HCT116 (cell line): Measurements from ENCODE around the gene U2AF2. TPM values are rescaled to one million over a fixed set of nuclear protein-coding genes. Genes with fewer than 3 reads are reported as not detected.

Source experiments
- ATAC-seq: fragments of 200-7000 bp; cut with Tn5 transposase; 2 replicates; pipeline ENCODE4 v1.9.1; 2020; ENCODE audit warnings: mild to moderate bottlenecking, moderate library complexity
- BruUV-seq: library from RNA; stranded (reverse); fragments of 400-500 nt; replicated peaks from 2 replicates; lab custom pipeline; 2021; lab: Mats Ljungman, UMichigan
- CTCF ChIA-PET: fragments of 300-600 bp; sonication (Branson Sonifier 250); formaldehyde crosslinking; loops from one replicate; lab custom pipeline; 2021; ENCODE audit warnings: antibody characterized with exemption; lab: Charles Lee
- POLR2A ChIA-PET: fragments of 300-600, 350-600 bp; sonication (Branson Sonifier 250); formaldehyde crosslinking; loops from one replicate; lab custom pipeline; 2021; ENCODE audit warnings: antibody characterized with exemption; lab: Charles Lee
- RAD21 ChIA-PET, 2 experiments: fragments of 300-600 bp; sonication (Branson Sonifier 250); formaldehyde crosslinking; loops; one replicate each; lab custom pipeline; 2023; ENCODE audit warnings: low total read pairs in 2 of 2; ENCODE audit not compliant: uncharacterized antibody in 2 of 2, unreplicated experiment in 2 of 2, low non-redundant PET in 1 of 2; lab: Charles Lee
- DNase-seq: peaks from one replicate; pipeline ENCODE4 v3.0.0-alpha.2; 2010; ENCODE audit warnings: low read depth, low spot score
- H2AFZ ChIP-seq: fragments of 200-600 bp; shearing (Covaris generic), sonication (generic); 2 replicates; pipeline ENCODE4 v1.6.1; 2017; ENCODE audit warnings: low read depth, mixed run types, mixed read lengths, antibody characterized with exemption, low read length; ENCODE audit not compliant: poor library complexity, severe bottlenecking
- H3K27ac ChIP-seq: 2 replicates; pipeline ENCODE4 v1.5.1; 2012; ENCODE audit warnings: low read depth, low read length
- H3K27me3 ChIP-seq: fragments of 200-600 bp; sonication (generic); 2 replicates; pipeline ENCODE4 v1.6.1; 2016; ENCODE audit warnings: mixed run types, low read length, mixed read lengths; ENCODE audit not compliant: insufficient read depth
- H3K36me3 ChIP-seq, 2 experiments: fragments of 200-500 bp in 1 of 2; fragments of 200-600 bp in 1 of 2; sonication (Bioruptor generic) in 1 of 2; sonication (generic) in 1 of 2; 2 replicates each; pipeline versions ENCODE4 v1.5.1 to v1.6.1; 2014 to 2016; ENCODE audit warnings: low read length in 2 of 2, inconsistent platforms in 1 of 2, mixed read lengths in 1 of 2, mixed run types in 1 of 2; ENCODE audit not compliant: insufficient read depth in 2 of 2, control insufficient read depth in 1 of 2
- H3K4me1 ChIP-seq, 2 experiments: fragments of 200-600 bp in 1 of 2; sonication (generic) in 1 of 2; 2 replicates each; pipeline versions ENCODE4 v1.5.1 to v1.6.1; 2012 to 2017; ENCODE audit warnings: low read length in 2 of 2, inconsistent platforms in 1 of 2, mild to moderate bottlenecking in 1 of 2, mixed read lengths in 1 of 2, mixed run types in 1 of 2, moderate library complexity in 1 of 2; ENCODE audit not compliant: insufficient read depth in 2 of 2, control insufficient read depth in 1 of 2
- H3K4me2 ChIP-seq: fragments of 200-600 bp; sonication (generic); 2 replicates; pipeline ENCODE4 v1.6.1; 2017; ENCODE audit warnings: mixed run types, low read length, mixed read lengths
- H3K4me3 ChIP-seq, 2 experiments: fragments of 200-600 bp in 1 of 2; sonication (generic) in 1 of 2; replicated peaks in 1 of 2; 2 replicates each; pipeline ENCODE4 v1.5.1; 2011 to 2016; ENCODE audit warnings: low read length in 2 of 2, control low read depth in 1 of 2, low read depth in 1 of 2, mild to moderate bottlenecking in 1 of 2, mixed read lengths in 1 of 2, mixed run types in 1 of 2
- H3K79me2 ChIP-seq: fragments of 200-600 bp; sonication (generic); 2 replicates; pipeline ENCODE4 v1.6.1; 2017; ENCODE audit warnings: mild to moderate bottlenecking, mixed run types, low read length, moderate library complexity, mixed read lengths; ENCODE audit not compliant: insufficient read depth
- H3K9ac ChIP-seq: fragments of 200-600 bp; sonication (generic); 2 replicates; pipeline ENCODE4 v1.6.1; 2016; ENCODE audit warnings: low read length, mixed read lengths
- H3K9me2 ChIP-seq: fragments of 200-600 bp; sonication (generic), shearing (Covaris generic); 2 replicates; pipeline ENCODE4 v1.6.1; 2017; ENCODE audit warnings: mixed run types, mild to moderate bottlenecking, moderate library complexity; ENCODE audit not compliant: insufficient read depth
- H3K9me3 ChIP-seq, 2 experiments: fragments of 200-500 bp in 1 of 2; fragments of 200-600 bp in 1 of 2; sonication (Bioruptor generic) in 1 of 2; sonication (generic) in 1 of 2; 2 replicates each; pipeline ENCODE4 v1.6.1; 2014 to 2017; ENCODE audit warnings: low read length in 2 of 2, mixed read lengths in 2 of 2, inconsistent platforms in 1 of 2, low read depth in 1 of 2, mild to moderate bottlenecking in 1 of 2, mixed run types in 1 of 2, moderate library complexity in 1 of 2; ENCODE audit not compliant: control insufficient read depth in 1 of 2, insufficient read depth in 1 of 2
- H4K20me1 ChIP-seq: fragments of 200-600 bp; sonication (generic), shearing (Covaris generic); 2 replicates; pipeline ENCODE4 v1.6.1; 2017; ENCODE audit warnings: mixed run types, mild to moderate bottlenecking, moderate library complexity; ENCODE audit not compliant: insufficient read depth
- ATF3 ChIP-seq: IDR thresholded peaks from 2 replicates; pipeline ENCODE4 v1.6.1; 2012
- CTCF ChIP-seq, 3 experiments: fragments of 200-600 bp in 1 of 3; sonication (generic) in 1 of 3; IDR thresholded peaks in 2 of 3; conservative IDR thresholded peaks in 1 of 3; 2 replicates each; pipeline ENCODE4 v1.5.1; 2012 to 2017; ENCODE audit warnings: low read depth in 2 of 3, low read length in 2 of 3, antibody characterized with exemption in 1 of 3, borderline replicate concordance in 1 of 3, control low read depth in 1 of 3, mild to moderate bottlenecking in 1 of 3, mixed read lengths in 1 of 3, mixed run types in 1 of 3, moderate library complexity in 1 of 3; ENCODE audit not compliant: insufficient read depth in 1 of 3
- EGR1 ChIP-seq: IDR thresholded peaks from 2 replicates; pipeline ENCODE4 v1.6.1; 2012; ENCODE audit warnings: low read depth
- EZH2 ChIP-seq: fragments of 200-600 bp; sonication (generic); IDR thresholded peaks from 2 replicates; pipeline ENCODE4 v1.6.1; 2017; ENCODE audit warnings: antibody characterized with exemption, mixed run types
- EZH2phosphoT487 ChIP-seq: fragments of 200-600 bp; IDR thresholded peaks from 2 replicates; pipeline ENCODE4 v1.6.1; 2018; ENCODE audit warnings: antibody characterized with exemption, borderline replicate concordance
- FOSL1 ChIP-seq: IDR thresholded peaks from 2 replicates; pipeline ENCODE4 v1.6.1; 2012; ENCODE audit warnings: low read depth
- MAX ChIP-seq: IDR thresholded peaks from 2 replicates; pipeline ENCODE4 v1.6.1; 2012
- RAD21 ChIP-seq: IDR thresholded peaks from 2 replicates; pipeline ENCODE4 v1.6.1; 2012; ENCODE audit warnings: low read depth, mild to moderate bottlenecking
- REST ChIP-seq: IDR thresholded peaks from 2 replicates; pipeline ENCODE4 v1.6.1; 2012; ENCODE audit warnings: low read depth
- SIN3A ChIP-seq: IDR thresholded peaks from 2 replicates; pipeline ENCODE4 v1.6.1; 2012; ENCODE audit warnings: low read depth
- SRF ChIP-seq: IDR thresholded peaks from 2 replicates; pipeline ENCODE4 v1.6.1; 2012; ENCODE audit warnings: low read depth
- intact Hi-C: fragments of 100-400 bp; cut with micrococcal nuclease; formaldehyde crosslinking; loops from 2 replicates; pipeline ENCODE4 v1.10.0; 2022
- total RNA-seq: library from RNA; stranded (reverse); gene quantifications from one replicate; pipeline ENCODE4 v1.2.1, GENCODE V29; 2021; ENCODE audit not compliant: unreplicated experiment

Gene U2AF2
- total RNA-seq, 1 experiment from 2014 or later = 259 TPM

- intact Hi-C loops = no loop called here
- Histone ChIP-seq H3K36me3 (no peaks in the 10 kb centered on the region), H3K9me3 (0 out of 4 replicates have a peak, but pooled peaks cover 0 to 4% of the 10 kb centered on the region in 2 experiments), H3K9ac (no peak overlapping the region), H3K4me3 (no peak overlapping the region), H3K79me2 (no peaks in the 10 kb centered on the region), H3K4me1 (no peaks in the 10 kb centered on the region), H3K27ac (no peak overlapping the region), H4K20me1 (no peaks in the 10 kb centered on the region), H2AFZ (no peak overlapping the region), H3K9me2 (no peaks in the 10 kb centered on the region), H3K27me3 (peaks cover 5% of the 10 kb centered on the region), H3K4me2 (no peak overlapping the region)
- BruUV-seq = no TSS peak
- ATAC-seq (no peak), DNase-seq (no peak)
- TF ChIP-seq CTCF (IDR thresholded peaks at IDR 0.05 in 2 of 3, conservative IDR thresholded peaks at IDR 0.05 in 1 of 3; ENCODE audit: borderline replicate concordance in 1 of 3, insufficient read depth in 1 of 3, low read depth in 2 of 3, low read length in 2 of 3) = no peak
- no peak for TF ChIP-seq EGR1
- CTCF ChIA-PET = interaction anchor here (1.7 kb wide), 1 partner anchor 16 kb away, joined by 4 read pairs; no protein-coding TSS in a partner anchor
- RAD21 ChIA-PET = no interaction called here
- POLR2A ChIA-PET = no interaction called here
Measured at GRCh38 chr19:55720214-55720746, 65.4 kb downstream of the U2AF2 start.

DNA sequence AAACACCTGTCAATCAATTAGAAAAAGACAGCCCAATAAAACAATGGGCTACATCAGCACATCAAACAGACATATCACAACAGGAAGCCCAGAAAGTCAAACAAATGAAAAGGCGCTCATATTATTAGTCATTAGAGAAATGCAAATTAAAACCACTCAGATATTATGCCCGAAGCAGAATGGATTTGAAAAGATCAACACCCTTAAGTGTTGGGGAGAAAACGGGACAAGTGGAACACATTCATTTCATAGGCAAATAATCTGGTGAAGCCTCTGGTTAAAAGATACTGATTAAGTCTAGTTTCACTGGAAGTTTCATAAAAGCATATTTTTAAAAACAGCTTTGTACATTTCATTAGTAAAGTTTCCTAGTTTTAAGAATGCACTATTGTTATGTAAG lies 66.0 kb downstream of the U2AF2 start:
- ChIA-PET CTCF (no interaction called here), RAD21 (no interaction called here), POLR2A (no interaction called here)
- BruUV-seq = no TSS peak
- TF ChIP-seq EZH2phosphoT487 (no peak), FOSL1 (no peak), MAX (no peak), EZH2 (no peak), SIN3A (no peak), RAD21 (no peak), REST (no peak), CTCF (IDR thresholded peaks at IDR 0.05 in 2 of 3, conservative IDR thresholded peaks at IDR 0.05 in 1 of 3; ENCODE audit: borderline replicate concordance in 1 of 3, insufficient read depth in 1 of 3, low read depth in 2 of 3, low read length in 2 of 3) (no peak), ATF3 (no peak), SRF (no peak)
- intact Hi-C loops = no loop called here
- H3K4me2 ChIP-seq = no peak overlapping the region
- 0 out of 4 replicates have a peak, but pooled peaks cover 0 to 4% of the 10 kb centered on the region in 2 experiments for H3K9me3 ChIP-seq
- no peak overlapping the region for H3K27ac ChIP-seq
- H2AFZ ChIP-seq = no peak overlapping the region
- no peaks in the 10 kb centered on the region for H3K4me1 ChIP-seq
- H3K36me3 ChIP-seq = no peaks in the 10 kb centered on the region
- H3K79me2 ChIP-seq = no peaks in the 10 kb centered on the region
- no peaks in the 10 kb centered on the region for H4K20me1 ChIP-seq
- DNase-seq = no peak
- H3K27me3 ChIP-seq = peaks cover 5% of the 10 kb centered on the region
- no peak for ATAC-seq
- H3K4me3 ChIP-seq = no peak overlapping the region
- no peak overlapping the region for H3K9ac ChIP-seq
- H3K9me2 ChIP-seq = no peaks in the 10 kb centered on the region
